Heart left ventricle (tissue), 13 donors: ENCODE results near the gene AARSD1.

ENCODE experiments used
- CTCF ChIP-seq, 12 donors: fragments of 200-600 bp; sonication (generic) in 4 of 12; IDR thresholded peaks; one replicate each; pipeline versions ENCODE4 v1.5.0 to v1.8.0; 2018 to 2022; ENCODE audit warnings: antibody characterized with exemption in 12 of 12, mild to moderate bottlenecking in 5 of 12
- POLR2A ChIP-seq, 2 donors: fragments of 450-650 bp; IDR thresholded peaks; one replicate each; pipeline ENCODE4 v1.6.1; 2017; ENCODE audit warnings: antibody characterized with exemption in 2 of 2, mild to moderate bottlenecking in 2 of 2, moderate library complexity in 2 of 2
- donor health status: ischemic (EF 13 %, LVEDD 7.1; RV severe dilation, severe dysfunction).
- donor health status: DM: no; HTN: yes; CAD: no.
- donor health status: DM: no; HTN: no; CAD: no.
- donor health status: ischemic (EF 25% LVEDD 6.9; RV normal size, moderate dysfunction).
- donor health status: ischemic (EF 25% LVEDD 5.7; RV mildly dilated, moderate dysfunction).
- donor health status: ischemic (EF 35%, LVEDD 5.7; RV mildly dilated, moderate dysfunction).
- donor health status: nonischemic (EF 11% LVEDD 7.7; RV severe dilation, severe dysfunction).
- donor health status: DM: yes; HTN: yes; CAD: no.
- donor health status: PGD.
- donor health status: ischemic (EF 29% LVEDD 5.4; RV normal size, mild dysfunction).
- donor health status: nonischemic (EF 23%, LVEDD 6.1; RV moderate dilation, normal function).

- TF ChIP-seq CTCF (IDR thresholded peaks at IDR 0.05), result no peak
- no peak for TF ChIP-seq POLR2A (IDR thresholded peaks at IDR 0.05)
Observed at GRCh38 chr17:43011728-43012472, 47.6 kb upstream of the AARSD1 start.
